Sigmoid colon (tissue), 4 donors: ENCODE measurements around the gene MAML3.

Experiments used
- POLR2A ChIP-seq, 2 donors: fragments of 450-650 bp; IDR thresholded peaks; one replicate each; pipeline ENCODE4 v1.6.1; 2016; ENCODE audit warnings: antibody characterized with exemption in 2 of 2, mild to moderate bottlenecking in 2 of 2, moderate library complexity in 2 of 2
- POLR2AphosphoS5 ChIP-seq, 4 donors: sonication (generic); formaldehyde crosslinking; IDR thresholded peaks; one replicate each; pipeline ENCODE4 v1.6.1; 2017; ENCODE audit warnings: antibody characterized with exemption in 4 of 4
- TF ChIP-seq, protein P1 (sequence below), 4 experiments: fragments of 450-650 bp in 3 of 4; fragments of 200-600 bp in 1 of 4; IDR thresholded peaks; one replicate each; pipeline ENCODE4 v1.5.1; 2016 to 2019; ENCODE audit warnings: antibody characterized with exemption in 4 of 4, mild to moderate bottlenecking in 3 of 4, moderate library complexity in 2 of 4

DNA sequence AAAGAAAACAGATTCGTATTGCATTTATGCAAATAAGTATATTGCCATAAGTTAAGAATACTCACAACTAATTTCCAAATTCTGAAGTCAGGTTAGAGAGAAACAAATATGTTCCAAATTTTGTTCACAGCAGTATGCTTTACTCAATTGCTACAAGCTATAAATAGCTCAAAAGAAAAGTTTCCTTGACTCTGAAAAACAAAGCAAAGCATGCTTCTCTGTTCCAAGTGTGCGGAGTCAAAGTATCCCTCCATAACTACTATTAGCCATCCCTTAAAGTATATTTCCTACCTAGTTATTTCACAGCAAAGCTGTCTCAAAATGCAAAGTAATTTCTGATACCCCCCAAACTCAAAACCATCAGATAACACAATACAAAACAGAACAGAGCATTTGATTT, 441.1 kb downstream of the MAML3 start:
- TF ChIP-seq POLR2A (IDR thresholded peaks at IDR 0.05) (no peak), POLR2AphosphoS5 (IDR thresholded peaks at IDR 0.05) (no peak)
- TF ChIP-seq, protein P1, sequence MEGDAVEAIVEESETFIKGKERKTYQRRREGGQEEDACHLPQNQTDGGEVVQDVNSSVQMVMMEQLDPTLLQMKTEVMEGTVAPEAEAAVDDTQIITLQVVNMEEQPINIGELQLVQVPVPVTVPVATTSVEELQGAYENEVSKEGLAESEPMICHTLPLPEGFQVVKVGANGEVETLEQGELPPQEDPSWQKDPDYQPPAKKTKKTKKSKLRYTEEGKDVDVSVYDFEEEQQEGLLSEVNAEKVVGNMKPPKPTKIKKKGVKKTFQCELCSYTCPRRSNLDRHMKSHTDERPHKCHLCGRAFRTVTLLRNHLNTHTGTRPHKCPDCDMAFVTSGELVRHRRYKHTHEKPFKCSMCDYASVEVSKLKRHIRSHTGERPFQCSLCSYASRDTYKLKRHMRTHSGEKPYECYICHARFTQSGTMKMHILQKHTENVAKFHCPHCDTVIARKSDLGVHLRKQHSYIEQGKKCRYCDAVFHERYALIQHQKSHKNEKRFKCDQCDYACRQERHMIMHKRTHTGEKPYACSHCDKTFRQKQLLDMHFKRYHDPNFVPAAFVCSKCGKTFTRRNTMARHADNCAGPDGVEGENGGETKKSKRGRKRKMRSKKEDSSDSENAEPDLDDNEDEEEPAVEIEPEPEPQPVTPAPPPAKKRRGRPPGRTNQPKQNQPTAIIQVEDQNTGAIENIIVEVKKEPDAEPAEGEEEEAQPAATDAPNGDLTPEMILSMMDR (IDR thresholded peaks at IDR 0.05), result no peak
